Measurements from ENCODE around the gene FHL1.

DNA sequence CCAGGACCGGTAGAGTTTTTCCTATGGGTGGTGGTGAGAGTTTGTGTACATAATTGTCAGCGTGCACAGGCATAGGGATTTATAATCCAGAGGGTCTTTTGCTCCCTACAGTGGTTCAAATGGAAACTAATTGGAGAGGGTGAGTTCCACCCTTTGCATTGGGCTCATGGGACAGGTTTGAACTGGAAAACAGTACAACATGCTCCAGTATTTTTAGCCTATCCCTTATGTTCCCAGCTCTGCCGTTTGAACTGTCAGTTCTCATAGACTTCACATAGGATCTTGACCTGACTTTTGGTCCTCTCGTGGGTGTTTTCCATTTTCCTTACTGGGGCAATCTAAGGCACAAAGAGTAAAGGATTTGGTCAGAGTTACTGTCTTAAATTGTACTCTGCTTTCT lies 31.8 kb downstream of the FHL1 start:
- TF ChIP-seq, protein P1, sequence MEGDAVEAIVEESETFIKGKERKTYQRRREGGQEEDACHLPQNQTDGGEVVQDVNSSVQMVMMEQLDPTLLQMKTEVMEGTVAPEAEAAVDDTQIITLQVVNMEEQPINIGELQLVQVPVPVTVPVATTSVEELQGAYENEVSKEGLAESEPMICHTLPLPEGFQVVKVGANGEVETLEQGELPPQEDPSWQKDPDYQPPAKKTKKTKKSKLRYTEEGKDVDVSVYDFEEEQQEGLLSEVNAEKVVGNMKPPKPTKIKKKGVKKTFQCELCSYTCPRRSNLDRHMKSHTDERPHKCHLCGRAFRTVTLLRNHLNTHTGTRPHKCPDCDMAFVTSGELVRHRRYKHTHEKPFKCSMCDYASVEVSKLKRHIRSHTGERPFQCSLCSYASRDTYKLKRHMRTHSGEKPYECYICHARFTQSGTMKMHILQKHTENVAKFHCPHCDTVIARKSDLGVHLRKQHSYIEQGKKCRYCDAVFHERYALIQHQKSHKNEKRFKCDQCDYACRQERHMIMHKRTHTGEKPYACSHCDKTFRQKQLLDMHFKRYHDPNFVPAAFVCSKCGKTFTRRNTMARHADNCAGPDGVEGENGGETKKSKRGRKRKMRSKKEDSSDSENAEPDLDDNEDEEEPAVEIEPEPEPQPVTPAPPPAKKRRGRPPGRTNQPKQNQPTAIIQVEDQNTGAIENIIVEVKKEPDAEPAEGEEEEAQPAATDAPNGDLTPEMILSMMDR (IDR thresholded peaks at IDR 0.05; ENCODE audit: low read depth, low read length, missing input control) = no peak
- TF ChIP-seq TAF1 (conservative IDR thresholded peaks at IDR 0.05) (no peak), GABPA (IDR thresholded peaks at IDR 0.05 in 1 of 2, conservative IDR thresholded peaks at IDR 0.05 in 1 of 2) (no peak), RAD21 (IDR thresholded peaks at IDR 0.05) (no peak), YY1 (IDR thresholded peaks at IDR 0.05) (no peak), EGR1 (IDR thresholded peaks at IDR 0.05; ENCODE audit: low read depth in 2 of 2) (no peak)
- TF ChIP-seq, protein P2, sequence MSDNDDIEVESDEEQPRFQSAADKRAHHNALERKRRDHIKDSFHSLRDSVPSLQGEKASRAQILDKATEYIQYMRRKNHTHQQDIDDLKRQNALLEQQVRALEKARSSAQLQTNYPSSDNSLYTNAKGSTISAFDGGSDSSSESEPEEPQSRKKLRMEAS (IDR thresholded peaks at IDR 0.05) = no peak
